IPS-NIHi11 (cell line): Measurements from ENCODE around the gene OR9A2.
"Not testable (repeated sequence)": the region's sequence is repeated elsewhere in the genome, so short reads cannot be mapped to it uniquely, and the experiment has no call there.

Experiments
- DNase-seq: peaks from one replicate; pipeline ENCODE4 v3.0.0; 2012; ENCODE audit warnings: mixed read lengths, low spot score

Gene OR9A2

DNA sequence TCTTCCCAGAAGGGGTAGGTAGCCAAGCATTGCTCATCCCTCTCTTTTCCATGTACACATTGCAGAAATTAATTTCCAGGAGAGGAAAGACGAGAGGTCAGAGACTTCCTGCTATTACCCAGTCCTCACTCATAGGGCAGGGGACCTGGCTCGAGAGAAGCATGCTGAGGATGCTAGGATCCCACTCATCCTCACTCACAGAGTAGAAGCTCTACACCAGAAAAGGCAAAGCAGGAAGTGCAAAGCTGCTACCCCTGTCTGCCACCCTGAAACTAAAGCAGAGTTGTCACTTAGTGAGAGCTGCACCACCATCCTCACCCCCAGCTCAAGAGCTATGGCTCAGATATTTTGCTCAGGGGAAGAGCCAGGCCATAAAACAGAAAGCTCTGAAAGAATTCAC is 9.9 kb downstream of the OR9A2 start:
- no peak for DNase-seq

DNA sequence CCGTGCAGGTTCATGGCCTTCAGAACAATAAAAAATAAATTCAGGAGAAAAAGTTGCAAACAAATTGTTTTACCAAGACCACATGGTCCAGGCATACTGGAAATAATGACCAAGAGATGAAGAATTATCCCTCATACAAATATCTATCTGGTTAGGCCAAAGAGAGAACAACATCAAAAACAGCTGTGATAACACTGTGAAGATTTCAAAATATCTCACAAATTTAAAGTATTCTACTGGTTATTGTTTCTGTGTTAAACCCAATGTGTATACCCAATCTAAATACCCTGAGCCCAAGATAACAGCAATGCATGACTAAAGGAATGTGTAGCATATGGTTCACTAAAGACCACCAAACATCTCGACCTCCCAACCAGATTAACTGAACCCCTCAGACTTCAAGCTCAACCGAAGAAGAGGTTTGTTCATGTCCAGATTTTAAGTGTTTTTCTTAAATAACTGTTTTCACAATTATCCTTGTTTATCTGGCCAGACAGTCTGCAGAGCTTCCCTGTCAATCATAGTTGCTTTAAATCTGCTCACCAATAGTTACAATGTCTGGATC is 10.9 kb downstream of the OR9A2 start:
- no peak for DNase-seq

DNA sequence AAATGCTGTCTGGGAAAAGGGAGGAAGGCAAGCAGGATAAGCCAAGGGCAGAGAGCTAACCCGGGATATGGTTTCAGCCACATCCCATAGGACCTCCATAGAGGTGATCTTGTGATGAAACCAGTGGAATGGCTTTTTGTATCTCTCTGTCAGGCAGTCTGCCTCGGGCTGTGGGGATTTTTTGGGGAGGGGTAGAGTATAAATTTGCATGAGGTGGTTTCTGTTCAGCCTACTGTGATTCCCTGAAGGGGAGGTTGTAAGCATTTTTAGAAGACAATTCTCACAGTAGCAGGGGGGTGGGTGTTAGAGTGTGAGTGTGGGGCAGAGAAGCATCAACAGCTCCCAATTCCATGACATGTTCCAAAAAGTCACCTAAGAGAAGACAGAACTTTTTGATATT is 11.8 kb downstream of the OR9A2 start:
- DNase-seq, result no peak

DNA sequence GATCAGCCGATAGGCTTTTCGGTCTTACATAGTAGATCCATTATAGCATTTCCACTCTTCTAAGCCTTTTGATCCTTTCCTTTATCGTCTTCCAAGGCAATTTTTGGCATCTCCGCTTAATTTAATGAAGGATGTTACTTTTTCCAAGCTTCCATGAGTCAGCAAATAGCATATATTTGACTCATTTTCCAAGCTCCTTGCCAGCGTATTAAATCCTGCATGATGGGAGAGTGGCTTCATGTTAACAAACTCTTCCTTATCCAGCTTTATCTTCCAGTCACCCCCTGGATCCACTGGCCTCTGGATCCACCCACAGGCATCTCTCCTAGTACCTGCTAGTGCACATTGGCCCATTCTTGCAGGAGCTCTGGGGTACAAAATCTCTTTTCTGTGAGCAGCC is 13.0 kb downstream of the OR9A2 start:
- DNase-seq, result no peak

DNA sequence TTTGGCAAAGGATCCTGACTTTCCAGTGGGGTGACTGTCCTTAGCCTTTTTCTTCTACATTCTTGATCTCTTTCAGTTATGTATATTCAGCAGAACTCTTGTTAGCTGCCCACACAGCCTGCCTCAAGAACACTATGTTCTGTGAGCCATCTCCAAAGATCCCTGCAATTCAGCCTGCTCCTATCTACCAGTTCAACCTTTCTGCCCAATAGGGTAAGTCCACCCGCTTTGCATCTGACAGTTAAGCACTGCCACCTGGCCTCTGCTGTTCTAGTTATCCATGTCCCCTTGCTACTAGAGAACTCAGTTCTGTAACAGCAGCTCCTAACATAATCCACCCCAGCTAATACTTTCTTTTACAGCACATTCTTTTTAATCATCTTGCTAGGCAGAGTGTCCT is 13.5 kb downstream of the OR9A2 start:
- no peak for DNase-seq

DNA sequence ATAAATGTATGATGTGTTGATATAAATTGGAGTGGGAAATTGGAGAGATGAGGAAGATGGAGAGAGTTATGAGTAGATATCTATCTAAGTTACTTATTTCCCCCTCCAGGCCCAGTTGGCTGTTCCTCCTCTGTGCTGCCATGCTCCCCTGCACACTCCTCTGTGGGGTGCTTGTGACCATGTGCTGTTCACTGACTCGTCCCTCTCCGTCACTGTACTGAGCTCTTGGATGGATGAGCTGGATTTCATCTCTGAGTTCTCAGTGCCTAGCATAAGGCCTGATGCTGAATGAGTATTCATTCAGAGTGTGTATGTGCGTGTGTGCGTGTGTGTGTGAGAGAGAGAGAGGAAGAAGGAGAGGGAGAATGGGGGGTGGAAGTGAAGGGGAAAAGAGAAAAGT is 14.5 kb downstream of the OR9A2 start:
- no peak for DNase-seq

DNA sequence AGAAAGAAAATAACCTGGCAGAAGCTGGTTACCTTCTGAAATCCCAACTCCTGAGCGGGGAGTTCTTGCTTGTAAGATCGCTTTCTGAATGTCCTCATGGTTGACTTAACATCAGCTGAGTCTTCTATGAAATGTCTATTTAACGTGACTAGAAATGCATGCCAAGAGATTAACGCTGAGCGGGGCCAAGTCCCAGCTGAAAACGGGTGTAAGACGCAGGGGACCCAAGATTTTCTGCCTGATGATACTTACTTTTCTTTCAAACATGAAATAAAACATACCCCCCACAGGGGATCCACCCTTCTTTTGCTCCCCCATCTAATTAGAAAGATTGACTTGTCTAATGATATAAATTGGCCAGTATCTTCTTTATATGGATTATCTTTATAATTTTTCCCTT is 14.9 kb downstream of the OR9A2 start:
- no peak for DNase-seq

DNA sequence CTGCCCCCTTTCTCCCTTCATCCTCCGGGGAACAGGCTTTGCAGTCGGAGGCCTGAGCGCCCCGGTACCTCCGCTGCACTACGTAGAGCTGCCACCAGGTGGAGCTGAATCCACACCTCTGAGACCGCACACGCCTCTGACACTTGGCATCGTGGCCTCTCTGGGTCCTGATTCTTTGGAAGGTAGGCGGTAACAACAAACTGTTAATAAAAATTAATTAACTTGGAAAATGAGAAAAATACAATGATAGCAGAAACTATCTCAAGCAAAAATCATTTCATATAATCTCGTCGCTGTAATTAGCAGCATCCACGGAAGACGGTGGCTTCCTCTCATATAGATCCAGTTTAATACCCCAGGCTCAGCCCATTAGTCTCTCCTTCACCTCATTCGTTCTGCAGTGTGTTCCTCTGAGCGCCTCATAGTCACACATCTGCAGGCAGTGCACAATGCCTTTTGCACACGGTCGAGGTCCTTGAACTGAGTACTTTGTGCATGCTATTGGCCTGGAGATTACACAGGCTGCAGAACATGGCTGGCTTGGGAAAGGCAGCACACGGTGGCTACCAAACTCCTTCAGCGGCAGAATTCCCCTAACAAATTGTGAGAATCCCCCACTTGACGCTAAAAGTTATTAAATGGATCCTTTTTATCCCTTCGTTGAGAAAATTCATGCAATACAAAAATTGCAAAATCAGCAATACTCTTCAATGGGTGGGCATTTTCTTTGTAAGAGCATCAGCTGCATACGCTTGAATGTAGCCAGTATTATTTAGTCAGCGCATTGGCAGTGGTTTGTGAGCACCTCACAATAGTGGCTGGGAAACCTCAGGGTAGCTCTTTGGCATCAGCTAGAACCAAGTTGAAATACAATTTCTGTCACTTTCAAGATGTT is 18.7 kb downstream of the OR9A2 start:
- peak; percentile 87 for DNase-seq

DNA sequence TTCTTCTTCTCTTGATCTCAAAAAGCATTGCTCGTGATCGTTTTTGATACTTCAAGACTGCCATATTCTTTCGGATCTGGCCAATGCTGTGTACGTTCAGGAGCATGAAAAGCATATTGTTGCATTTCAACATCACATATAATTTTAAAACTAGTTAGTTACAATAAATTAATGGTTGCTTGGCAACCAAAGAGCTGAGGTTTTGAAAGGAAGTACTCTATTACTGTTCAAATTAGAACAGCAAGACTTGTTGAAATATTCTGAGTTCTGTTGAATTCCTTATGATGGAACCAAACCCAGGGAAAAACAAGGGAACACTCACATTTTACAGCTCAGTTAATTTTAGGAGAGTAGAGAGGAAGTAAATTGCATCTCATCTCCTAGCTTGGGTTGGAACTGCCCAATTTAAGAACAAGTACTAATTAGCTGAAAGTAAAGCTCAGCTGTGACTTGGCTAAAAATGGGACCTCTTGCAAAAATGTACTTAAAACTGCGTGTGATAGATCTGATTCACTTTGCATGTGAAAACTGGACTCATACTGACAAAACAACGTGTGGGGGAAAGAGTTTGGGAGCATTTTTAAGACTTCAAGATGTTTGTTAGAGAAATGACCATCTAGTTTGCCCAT is 21.2 kb downstream of the OR9A2 start:
- DNase-seq, result no peak

DNA sequence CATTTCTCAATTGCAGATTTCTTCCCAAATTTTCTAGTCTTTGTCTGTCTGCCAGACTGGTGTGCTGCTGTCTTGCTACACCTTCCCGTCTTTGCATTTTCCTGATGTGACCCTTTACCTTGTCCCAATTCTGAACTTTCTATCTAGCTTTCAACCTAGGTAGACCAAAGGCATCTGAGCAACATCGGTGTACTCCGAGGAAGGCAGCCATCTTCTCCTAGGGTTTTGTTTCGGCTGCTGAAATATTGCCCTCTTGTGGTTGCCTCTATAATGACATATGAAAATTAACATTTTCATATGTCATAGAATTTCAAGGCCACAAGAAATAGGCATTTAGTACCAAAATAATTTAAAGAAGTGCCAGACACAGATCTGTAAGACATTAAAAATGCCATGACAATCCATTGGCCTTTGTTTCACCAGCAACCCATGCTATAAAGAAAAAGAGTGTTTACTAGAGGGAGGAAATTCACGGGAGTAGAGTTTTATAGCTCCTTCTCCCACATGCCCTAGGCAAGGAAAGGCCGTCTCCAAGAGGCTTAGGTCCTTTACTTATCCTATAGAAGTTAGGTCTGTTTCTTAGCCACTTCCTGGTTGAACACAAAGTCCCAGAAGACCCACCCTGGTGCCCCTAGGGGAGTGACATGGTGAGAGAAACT is 23.4 kb downstream of the OR9A2 start:
- peak; percentile 73 for DNase-seq

DNA sequence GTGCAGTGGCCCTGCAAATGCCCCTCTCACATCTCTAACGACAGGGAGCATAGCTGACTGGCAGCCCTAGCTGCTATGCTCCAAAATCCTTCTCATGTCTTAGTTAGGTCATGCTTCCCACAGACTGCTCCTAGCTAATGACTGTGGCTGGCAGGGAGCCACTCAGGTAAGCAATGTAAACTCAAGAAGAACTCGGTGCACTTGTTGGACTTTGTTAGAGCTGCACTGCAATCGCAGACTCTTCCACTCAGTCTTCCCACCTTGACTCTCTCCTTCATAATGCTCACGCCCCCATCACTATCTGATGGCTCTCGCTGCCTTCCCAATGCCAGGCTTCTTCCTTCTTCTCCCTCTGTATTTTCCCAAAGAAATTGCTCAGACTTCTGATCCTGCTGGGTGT is 24.0 kb downstream of the OR9A2 start:
- no peak for DNase-seq

DNA sequence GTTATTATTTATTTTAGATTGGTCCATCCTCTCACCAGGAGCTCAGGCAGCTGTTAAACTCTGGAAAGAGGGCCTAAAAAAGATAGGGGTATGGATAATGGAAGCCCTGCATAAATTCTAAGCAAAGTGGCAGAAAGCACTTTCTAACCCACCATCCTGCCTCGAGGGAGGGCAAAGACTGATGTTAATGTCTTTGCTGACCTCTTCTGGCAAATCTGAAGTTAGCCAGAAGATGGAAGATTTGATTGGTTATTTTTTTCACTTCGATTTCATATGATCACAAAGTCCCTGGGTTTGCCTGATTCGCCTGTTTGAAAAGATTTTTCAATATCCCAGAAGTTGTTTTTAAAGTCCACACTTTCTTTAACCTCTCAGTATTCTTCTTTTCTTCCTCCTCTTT is 24.8 kb downstream of the OR9A2 start:
- peak; percentile 33 for DNase-seq

DNA sequence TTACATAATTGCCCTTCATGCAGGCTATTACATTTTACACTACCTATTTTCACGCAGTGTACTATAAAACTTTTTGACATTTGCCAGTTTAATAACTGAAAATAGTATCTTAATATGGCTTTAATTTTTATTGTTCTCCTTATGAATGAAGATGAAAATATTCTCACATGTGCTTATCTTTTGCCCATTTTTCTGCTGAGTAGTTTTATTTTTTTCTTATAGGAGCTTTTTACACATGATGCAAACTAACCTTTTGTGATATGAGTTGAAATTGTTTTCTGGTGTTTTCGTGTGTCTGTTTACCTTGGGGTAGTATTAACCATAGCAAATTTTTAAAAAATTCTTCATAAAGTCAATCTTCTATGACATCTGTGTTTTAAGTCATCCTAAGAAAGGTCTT is 26.3 kb downstream of the OR9A2 start:
- no peak for DNase-seq

DNA sequence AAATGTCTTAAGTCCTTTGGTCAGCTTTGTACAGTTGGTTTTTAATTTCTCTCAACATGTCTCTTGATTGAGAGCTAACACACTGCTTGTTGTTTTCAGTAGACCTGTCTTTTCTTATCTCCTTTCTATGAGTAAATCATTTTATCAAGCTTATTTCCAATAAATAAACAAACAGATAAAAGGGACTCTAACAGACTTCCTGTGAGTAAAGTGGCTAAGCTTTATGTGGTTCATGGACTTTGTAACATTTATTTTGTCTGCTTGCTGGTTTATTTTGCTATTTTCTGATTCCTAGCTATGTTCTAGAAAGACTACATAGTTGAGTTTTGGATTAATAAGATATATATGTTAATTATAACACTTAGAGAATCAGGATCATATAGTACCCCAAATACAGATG is 27.1 kb downstream of the OR9A2 start:
- no peak for DNase-seq

DNA sequence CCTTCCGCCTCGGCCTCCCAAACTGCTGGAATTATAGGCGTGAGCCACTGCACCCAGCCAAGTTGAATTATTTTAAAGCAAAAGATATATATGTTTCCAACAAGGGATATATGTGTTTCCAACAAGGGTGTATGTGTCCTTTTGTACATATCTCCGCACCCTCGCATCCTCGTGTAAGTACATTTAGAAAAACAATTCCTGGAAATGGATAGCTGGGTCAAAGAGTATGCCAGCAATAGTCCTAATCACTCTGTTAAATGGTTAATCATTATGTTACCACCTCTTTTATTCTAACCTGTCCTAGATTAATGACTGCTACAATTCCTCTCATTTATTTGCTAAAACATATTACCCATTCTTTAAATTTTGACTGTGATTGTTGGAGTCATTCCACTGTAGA is 28.0 kb downstream of the OR9A2 start:
- no peak for DNase-seq

DNA sequence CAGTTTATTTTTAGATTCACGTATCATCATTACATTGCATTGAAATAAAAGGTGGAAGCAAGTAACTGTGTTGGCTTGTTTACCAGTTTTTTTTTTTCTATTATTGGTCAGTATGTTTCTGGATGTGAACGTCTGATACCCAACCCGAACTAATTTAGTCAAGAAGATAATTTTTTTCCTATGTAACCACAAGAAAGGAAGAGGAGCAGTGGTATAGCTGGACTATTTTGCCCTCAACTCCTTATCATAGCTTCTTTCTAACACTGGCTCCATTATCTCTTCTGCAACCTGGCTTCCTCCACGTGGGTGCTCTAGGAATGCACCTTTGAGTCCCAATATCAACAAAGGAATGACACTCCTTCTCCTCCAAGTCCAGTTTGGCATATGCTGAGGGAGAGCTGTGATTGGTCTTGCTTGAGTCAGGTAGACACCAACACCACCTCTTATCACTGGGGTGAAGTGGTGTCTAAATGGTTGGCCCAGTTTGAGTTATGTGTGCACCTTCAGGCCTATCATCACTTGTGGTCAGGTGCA is 29.4 kb downstream of the OR9A2 start:
- DNase-seq, result no peak

DNA sequence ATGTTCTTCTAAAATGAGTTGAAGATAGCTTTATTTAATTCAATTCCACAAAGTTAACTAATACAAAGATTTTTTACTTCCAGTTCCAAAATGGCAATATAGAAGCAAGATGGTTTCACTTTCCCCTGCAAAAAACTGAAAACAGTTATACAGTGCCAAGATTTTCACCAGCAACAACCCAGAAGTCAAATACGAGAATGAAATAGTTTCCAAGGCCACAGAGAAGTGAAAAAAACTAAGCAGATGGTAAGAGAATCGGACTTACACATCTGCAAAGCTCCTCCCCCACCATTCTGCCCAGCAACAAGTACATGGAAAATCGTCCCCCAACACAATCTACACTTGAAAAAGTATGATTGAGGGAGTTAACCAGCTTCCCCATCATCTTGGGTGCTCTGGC is 34.5 kb downstream of the OR9A2 start:
- DNase-seq, result no peak

DNA sequence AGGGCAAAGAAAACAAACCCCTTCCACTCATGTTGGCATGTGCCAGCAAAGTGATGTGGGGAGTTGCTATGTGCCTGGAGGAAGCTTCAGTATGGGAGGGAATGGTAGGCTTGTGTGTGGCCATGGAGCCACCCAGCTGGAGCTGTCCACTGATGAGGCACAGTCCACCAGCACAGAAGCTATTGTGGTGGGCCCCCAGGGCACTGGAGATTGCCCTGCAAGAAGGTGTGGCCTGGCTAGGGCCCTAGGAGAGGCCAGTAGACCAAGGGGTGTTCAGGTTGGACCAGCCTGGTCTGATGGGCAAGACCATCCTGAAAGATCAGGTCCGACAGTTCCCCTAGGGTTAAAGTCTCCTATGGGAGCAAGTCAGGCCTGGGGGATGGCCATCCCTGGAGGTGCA is 42.6 kb downstream of the OR9A2 start:
- no peak for DNase-seq

DNA sequence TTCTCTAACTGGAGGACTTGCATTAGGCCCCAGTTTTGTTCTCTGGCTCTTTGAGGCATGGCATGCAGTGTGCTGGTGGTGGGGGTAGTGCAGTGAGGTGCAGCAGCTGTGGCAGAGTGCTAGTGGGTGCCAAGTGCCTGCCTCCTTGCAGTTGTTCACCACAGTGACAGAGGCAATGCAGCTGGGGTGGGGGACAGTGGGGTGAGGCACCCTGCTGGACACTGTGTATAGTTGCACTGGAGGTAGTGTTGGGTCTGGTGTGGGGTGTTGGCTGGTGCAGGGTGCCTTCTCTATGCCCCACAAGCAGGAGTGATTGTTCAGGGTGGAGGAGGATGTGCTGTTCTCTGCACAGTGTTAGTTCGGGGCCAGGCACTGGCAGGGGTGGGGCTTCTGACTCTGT is 43.1 kb downstream of the OR9A2 start:
- DNase-seq, result no peak

DNA sequence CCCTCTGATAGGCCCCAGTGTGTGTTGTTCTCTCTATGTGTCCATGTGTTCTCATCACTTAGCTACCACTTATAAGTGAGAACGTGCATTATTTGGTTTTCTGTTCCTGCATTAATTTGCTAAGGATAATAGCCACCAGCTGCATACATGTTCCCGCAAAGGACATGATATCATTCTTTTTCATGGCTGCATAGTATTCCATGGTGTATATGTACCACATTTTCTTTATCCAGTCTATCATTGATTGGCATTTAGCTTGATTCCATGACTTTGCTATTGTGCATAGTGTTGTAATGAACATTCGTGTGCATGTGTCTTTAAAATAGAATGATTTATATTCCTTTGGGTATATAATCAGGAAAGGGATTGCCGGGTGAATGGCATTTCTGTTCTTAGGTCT is 48.5 kb downstream of the OR9A2 start:
- not testable (repeated sequence) for DNase-seq
